ENCODE measurements around the gene AGL.

Gene AGL

GRCh38 chr1:99825098-99825497 lies 25.1 kb upstream of the AGL start:
- Histone ChIP-seq H3K4me1 (ENCODE audit: control insufficient read depth, insufficient read depth, low read length) (no peaks in the 10 kb centered on the region), H3K4me3 (ENCODE audit: low read depth, low read length) (no peak overlapping the region), H3K36me3 (ENCODE audit: control insufficient read depth in 2 of 2, insufficient read depth in 1 of 2, low read length in 2 of 2) (no peaks in the 10 kb centered on the region), H3K9me3 (ENCODE audit: control insufficient read depth, insufficient read depth, low read depth, low read length) (no peaks in the 10 kb centered on the region), H3K27ac (ENCODE audit: extremely low read depth, low read depth, low read length) (no peak overlapping the region)
- ChIA-PET POLR2A (no interaction called here), CTCF (no interaction called here)
- TF ChIP-seq ZNF529 (tag by site-specific recombination; IDR thresholded peaks at IDR 0.05; ENCODE audit: insufficient replicate concordance): no peak
- TF ChIP-seq, protein P1, sequence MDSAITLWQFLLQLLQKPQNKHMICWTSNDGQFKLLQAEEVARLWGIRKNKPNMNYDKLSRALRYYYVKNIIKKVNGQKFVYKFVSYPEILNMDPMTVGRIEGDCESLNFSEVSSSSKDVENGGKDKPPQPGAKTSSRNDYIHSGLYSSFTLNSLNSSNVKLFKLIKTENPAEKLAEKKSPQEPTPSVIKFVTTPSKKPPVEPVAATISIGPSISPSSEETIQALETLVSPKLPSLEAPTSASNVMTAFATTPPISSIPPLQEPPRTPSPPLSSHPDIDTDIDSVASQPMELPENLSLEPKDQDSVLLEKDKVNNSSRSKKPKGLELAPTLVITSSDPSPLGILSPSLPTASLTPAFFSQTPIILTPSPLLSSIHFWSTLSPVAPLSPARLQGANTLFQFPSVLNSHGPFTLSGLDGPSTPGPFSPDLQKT (IDR thresholded peaks at IDR 0.05; ENCODE audit: borderline replicate concordance, low read depth, low read length): no peak
- TF ChIP-seq ZNF629 (tag by site-specific recombination; IDR thresholded peaks at IDR 0.05): no peak
- TF ChIP-seq ZNF76 (tag by site-specific recombination; IDR thresholded peaks at IDR 0.05; ENCODE audit: borderline replicate concordance, low read depth): no peak
- no peak for TF ChIP-seq YY2 (tag by site-specific recombination; IDR thresholded peaks at IDR 0.05)
- TF ChIP-seq ZNF292 (tag by site-specific recombination; IDR thresholded peaks at IDR 0.05; ENCODE audit: borderline replicate concordance, low read depth): no peak
- TF ChIP-seq PRDM1 (tag by site-specific recombination; IDR thresholded peaks at IDR 0.05): no peak
- TF ChIP-seq ZNF138 (tag by site-specific recombination; IDR thresholded peaks at IDR 0.05; ENCODE audit: borderline replicate concordance): no peak
- no peak for TF ChIP-seq KLF9 (tag by site-specific recombination; IDR thresholded peaks at IDR 0.05; ENCODE audit: low read depth)
- no peak for TF ChIP-seq ZNF426 (tag by site-specific recombination; IDR thresholded peaks at IDR 0.05)
- TF ChIP-seq OSR2 (tag by site-specific recombination; IDR thresholded peaks at IDR 0.05): no peak
- TF ChIP-seq, protein P2, sequence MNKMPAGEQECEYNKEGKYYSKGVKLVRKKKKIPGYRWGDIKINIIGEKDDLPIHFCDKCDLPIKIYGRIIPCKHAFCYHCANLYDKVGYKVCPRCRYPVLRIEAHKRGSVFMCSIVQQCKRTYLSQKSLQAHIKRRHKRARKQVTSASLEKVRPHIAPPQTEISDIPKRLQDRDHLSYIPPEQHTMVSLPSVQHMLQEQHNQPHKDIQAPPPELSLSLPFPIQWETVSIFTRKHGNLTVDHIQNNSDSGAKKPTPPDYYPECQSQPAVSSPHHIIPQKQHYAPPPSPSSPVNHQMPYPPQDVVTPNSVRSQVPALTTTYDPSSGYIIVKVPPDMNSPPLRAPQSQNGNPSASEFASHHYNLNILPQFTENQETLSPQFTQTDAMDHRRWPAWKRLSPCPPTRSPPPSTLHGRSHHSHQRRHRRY (tag by site-specific recombination; IDR thresholded peaks at IDR 0.05): no peak
- TF ChIP-seq ZNF248 (tag by site-specific recombination; IDR thresholded peaks at IDR 0.05): no peak
- no peak for TF ChIP-seq TCF7L2 (IDR thresholded peaks at IDR 0.05; ENCODE audit: borderline replicate concordance, low read depth, low read length)
- TF ChIP-seq ZNF677 (tag by site-specific recombination; IDR thresholded peaks at IDR 0.05): no peak
- no peak for TF ChIP-seq ZNF596 (tag by site-specific recombination; IDR thresholded peaks at IDR 0.05)
- TF ChIP-seq ZNF791 (tag by site-specific recombination; IDR thresholded peaks at IDR 0.05): no peak
- TF ChIP-seq ZNF777 (tag by site-specific recombination; IDR thresholded peaks at IDR 0.05; ENCODE audit: borderline replicate concordance): no peak

DNA sequence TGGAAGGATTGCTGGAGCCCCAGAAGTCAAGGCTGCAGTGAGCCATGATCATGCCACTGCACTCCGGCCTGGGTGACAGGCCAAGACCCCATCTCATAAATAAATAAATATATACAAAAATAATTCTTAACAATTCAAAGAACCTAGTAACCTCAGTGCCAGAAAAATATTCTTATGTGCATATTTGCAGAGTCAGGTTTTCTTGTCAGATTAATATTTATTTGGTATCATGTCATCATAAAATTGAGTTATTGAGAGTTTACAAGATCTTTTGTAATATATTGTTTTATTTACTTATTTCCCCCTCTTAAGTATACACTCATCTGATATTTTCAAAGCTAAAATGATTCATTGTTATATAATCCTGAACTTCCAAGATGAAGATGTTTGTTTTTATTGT lies 24.5 kb upstream of the AGL start:
- Histone ChIP-seq H3K36me3 (ENCODE audit: control insufficient read depth in 2 of 2, insufficient read depth in 1 of 2, low read length in 2 of 2) (no peaks in the 10 kb centered on the region), H3K9me3 (ENCODE audit: control insufficient read depth, insufficient read depth, low read depth, low read length) (no peaks in the 10 kb centered on the region), H3K4me1 (ENCODE audit: control insufficient read depth, insufficient read depth, low read length) (no peaks in the 10 kb centered on the region), H3K4me3 (ENCODE audit: low read depth, low read length) (no peak overlapping the region), H3K27ac (ENCODE audit: extremely low read depth, low read depth, low read length) (no peak overlapping the region)
- CTCF ChIA-PET: no interaction called here
- POLR2A ChIA-PET: no interaction called here
- TF ChIP-seq, protein P3, sequence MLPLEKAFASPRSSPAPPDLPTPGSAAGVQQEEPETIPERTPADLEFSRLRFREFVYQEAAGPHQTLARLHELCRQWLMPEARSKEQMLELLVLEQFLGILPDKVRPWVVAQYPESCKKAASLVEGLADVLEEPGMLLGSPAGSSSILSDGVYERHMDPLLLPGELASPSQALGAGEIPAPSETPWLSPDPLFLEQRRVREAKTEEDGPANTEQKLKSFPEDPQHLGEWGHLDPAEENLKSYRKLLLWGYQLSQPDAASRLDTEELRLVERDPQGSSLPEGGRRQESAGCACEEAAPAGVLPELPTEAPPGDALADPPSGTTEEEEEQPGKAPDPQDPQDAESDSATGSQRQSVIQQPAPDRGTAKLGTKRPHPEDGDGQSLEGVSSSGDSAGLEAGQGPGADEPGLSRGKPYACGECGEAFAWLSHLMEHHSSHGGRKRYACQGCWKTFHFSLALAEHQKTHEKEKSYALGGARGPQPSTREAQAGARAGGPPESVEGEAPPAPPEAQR (tag by site-specific recombination; IDR thresholded peaks at IDR 0.05): no peak
- no peak for TF ChIP-seq SETDB1 (IDR thresholded peaks at IDR 0.05; ENCODE audit: insufficient read length, low read length)
- TF ChIP-seq, protein P1 (IDR thresholded peaks at IDR 0.05; ENCODE audit: borderline replicate concordance, low read depth, low read length): no peak
- TF ChIP-seq ZNF140 (tag by site-specific recombination; IDR thresholded peaks at IDR 0.05): no peak
- no peak for TF ChIP-seq ZNF2 (tag by site-specific recombination; IDR thresholded peaks at IDR 0.05)
- TF ChIP-seq ZNF280D (tag by site-specific recombination; IDR thresholded peaks at IDR 0.05): no peak
- no peak for TF ChIP-seq ZNF121 (tag by site-specific recombination; IDR thresholded peaks at IDR 0.05)
- TF ChIP-seq ZNF341 (tag by site-specific recombination; IDR thresholded peaks at IDR 0.05; ENCODE audit: low read depth): no peak
- TF ChIP-seq, protein P4, sequence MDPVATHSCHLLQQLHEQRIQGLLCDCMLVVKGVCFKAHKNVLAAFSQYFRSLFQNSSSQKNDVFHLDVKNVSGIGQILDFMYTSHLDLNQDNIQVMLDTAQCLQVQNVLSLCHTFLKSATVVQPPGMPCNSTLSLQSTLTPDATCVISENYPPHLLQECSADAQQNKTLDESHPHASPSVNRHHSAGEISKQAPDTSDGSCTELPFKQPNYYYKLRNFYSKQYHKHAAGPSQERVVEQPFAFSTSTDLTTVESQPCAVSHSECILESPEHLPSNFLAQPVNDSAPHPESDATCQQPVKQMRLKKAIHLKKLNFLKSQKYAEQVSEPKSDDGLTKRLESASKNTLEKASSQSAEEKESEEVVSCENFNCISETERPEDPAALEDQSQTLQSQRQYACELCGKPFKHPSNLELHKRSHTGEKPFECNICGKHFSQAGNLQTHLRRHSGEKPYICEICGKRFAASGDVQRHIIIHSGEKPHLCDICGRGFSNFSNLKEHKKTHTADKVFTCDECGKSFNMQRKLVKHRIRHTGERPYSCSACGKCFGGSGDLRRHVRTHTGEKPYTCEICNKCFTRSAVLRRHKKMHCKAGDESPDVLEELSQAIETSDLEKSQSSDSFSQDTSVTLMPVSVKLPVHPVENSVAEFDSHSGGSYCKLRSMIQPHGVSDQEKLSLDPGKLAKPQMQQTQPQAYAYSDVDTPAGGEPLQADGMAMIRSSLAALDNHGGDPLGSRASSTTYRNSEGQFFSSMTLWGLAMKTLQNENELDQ (tag by site-specific recombination; IDR thresholded peaks at IDR 0.05; ENCODE audit: low read depth): no peak
- TF ChIP-seq TCF7L2 (IDR thresholded peaks at IDR 0.05; ENCODE audit: borderline replicate concordance, low read depth, low read length): no peak
